T-helper 1 cell treated with Interleukin-12 subunit alpha and Interleukin-12 subunit beta and Interleukin-4 antibody, amounts not matched to agents 30 μg/mL and 1 μg/mL, for 36 hours (primary cell): ENCODE results near the gene UBXN2A.

Experiments
- H3K27ac Mint-ChIP-seq: one replicate; pipeline ENCODE4 v1.8.0; 2021; ENCODE audit warnings: mild to moderate bottlenecking, mixed read lengths
- H3K27me3 Mint-ChIP-seq: one replicate; pipeline ENCODE4 v1.8.0; 2021; ENCODE audit warnings: low read depth, mixed read lengths
- H3K36me3 Mint-ChIP-seq: one replicate; pipeline ENCODE4 v1.8.0; 2021; ENCODE audit warnings: low read depth, mixed read lengths
- H3K4me1 Mint-ChIP-seq: one replicate; pipeline ENCODE4 v1.8.0; 2021; ENCODE audit warnings: low read depth, mixed read lengths
- H3K4me3 Mint-ChIP-seq: one replicate; pipeline ENCODE4 v1.8.0; 2021; ENCODE audit warnings: mild to moderate bottlenecking, moderate library complexity, mixed read lengths
- H3K9me3 Mint-ChIP-seq: one replicate; pipeline ENCODE4 v1.8.0; 2021; ENCODE audit warnings: mixed read lengths

The UBXN2A gene

DNA sequence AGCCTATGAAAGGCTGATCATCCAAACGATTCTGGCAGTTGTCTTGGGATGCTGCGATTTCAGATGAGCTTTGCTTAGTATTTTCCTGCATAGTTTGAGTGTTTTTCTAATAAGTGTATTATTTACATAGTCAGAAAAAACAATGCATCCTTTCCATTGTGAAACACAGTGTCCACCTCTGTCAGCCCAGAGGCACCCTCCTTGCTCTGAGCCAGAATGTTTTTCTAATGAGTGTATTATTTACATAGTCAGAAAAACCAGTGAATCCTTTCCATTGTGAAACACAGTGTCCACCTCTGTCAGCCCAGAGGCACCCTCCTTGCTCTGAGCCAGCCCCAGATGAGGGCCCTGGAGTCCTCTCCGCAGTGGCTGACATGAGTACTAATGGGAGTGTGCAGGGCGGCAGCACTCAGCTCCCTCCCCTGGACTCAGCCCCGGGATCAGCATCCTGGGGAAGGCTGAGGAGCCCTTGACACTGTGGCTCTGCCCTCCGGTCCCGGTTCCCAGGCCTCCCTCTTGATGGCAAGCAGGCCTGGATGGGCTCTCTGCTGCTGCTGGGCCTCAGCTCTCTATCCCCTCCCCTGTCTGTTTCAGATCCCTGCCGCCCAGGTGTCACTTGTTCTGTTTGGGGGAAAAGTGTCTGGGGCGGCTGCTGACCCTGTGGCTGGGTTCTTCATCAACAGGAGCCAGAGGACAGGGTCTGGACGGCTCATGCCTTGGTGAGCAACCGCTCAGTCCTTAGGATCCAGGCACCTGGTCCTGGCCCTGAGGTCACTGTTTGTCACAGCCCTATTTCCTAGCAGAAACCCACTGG is 75.5 kb downstream of the UBXN2A start:
- Mint-ChIP-seq H3K9me3 (no peaks in the 10 kb centered on the region), H3K36me3 (no peaks in the 10 kb centered on the region), H3K27me3 (peaks cover 27% of the 10 kb centered on the region), H3K4me1 (peaks cover 3% of the 10 kb centered on the region), H3K27ac (no peak overlapping the region), H3K4me3 (no peak overlapping the region)

DNA sequence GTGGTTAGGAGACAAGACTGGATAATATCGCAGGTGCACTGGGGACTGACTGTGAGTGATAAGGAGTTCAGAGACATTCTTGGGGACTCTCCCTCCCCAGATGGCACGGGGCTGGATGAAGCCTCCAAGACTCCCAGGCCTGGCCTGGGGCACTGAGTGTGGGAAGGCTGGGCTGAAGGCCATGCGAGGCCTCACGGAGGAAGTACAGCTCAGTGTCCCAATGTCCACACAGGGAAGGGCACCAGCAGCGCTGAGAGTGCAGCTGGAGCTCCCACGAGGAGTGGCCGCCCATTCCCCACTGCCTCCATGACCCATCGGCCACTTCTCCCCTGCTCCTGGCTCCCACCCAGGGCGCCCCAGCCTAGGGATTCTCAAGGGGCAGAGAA is 76.1 kb downstream of the UBXN2A start:
- Mint-ChIP-seq H3K27me3 (peaks cover 21% of the 10 kb centered on the region), H3K27ac (no peak overlapping the region), H3K36me3 (no peaks in the 10 kb centered on the region), H3K9me3 (no peaks in the 10 kb centered on the region), H3K4me3 (no peak overlapping the region), H3K4me1 (peaks cover under 1% of the 10 kb centered on the region)

DNA sequence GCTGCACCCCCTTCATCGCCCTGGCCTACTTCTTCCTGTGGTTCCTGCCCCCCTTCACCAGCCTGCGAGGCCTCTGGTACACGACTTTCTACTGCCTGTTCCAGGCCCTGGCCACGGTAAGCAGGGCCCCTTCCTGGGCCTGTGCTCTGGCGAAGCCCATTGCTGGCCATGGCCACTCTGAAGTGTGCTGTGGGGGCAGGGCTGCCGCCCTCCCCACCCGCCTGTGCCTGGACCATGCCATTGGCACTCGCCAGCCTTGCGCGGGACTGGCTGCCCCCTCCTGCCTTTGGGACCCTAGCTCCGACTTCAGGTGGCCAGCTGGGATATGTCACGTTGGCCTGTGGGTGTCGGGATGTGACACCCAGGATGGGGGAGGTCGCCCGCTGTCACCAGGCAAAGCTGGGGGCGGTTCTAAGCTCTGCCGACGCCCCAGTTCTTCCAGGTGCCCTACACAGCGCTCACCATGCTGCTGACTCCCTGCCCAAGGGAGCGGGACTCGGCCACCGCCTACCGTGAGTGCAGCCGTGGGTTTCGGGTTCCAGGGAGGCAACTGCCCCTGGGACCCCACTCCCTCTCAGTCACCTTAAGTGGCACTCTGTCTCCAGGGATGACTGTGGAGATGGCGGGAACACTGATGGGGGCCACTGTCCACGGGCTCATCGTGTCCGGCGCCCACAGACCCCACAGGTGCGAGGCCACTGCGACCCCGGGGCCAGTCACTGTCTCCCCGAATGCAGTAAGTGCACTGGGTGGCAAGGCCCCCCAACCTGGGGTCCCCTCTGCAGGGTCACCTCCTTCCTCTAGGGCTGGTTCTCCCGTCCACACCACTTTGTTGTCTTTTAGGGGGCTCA is 76.8 kb downstream of the UBXN2A start:
- H3K27ac Mint-ChIP-seq, result no peak overlapping the region
- H3K27me3 Mint-ChIP-seq, result peaks cover 14% of the 10 kb centered on the region
- H3K4me3 Mint-ChIP-seq, result no peak overlapping the region
- H3K36me3 Mint-ChIP-seq, result no peaks in the 10 kb centered on the region
- no peaks in the 10 kb centered on the region for H3K4me1 Mint-ChIP-seq
- H3K9me3 Mint-ChIP-seq, result no peaks in the 10 kb centered on the region

DNA sequence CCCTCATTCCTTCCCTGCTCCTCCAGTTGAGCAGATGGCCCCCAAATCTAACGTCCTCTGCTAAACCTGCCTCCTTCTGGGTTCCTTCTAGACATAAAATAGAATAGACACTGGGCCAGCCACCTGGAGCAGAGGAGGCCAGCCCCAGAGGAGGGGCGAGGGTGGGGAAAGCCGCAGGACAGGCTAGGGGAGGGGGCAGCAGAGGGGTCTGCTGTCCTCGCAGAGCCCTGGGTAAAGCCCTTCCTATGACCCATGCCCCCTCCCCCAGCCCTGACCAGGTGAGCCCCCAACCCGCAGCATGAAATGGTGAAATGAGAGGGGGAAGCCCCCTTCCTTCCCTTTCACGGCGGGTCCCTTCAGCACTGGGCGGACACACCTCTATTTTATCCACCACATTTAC is 77.4 kb downstream of the UBXN2A start:
- no peaks in the 10 kb centered on the region for H3K36me3 Mint-ChIP-seq
- H3K9me3 Mint-ChIP-seq, result no peaks in the 10 kb centered on the region
- no peak overlapping the region for H3K27ac Mint-ChIP-seq
- H3K27me3 Mint-ChIP-seq, result peaks cover 8% of the 10 kb centered on the region
- no peak overlapping the region for H3K4me3 Mint-ChIP-seq
- no peaks in the 10 kb centered on the region for H3K4me1 Mint-ChIP-seq

DNA sequence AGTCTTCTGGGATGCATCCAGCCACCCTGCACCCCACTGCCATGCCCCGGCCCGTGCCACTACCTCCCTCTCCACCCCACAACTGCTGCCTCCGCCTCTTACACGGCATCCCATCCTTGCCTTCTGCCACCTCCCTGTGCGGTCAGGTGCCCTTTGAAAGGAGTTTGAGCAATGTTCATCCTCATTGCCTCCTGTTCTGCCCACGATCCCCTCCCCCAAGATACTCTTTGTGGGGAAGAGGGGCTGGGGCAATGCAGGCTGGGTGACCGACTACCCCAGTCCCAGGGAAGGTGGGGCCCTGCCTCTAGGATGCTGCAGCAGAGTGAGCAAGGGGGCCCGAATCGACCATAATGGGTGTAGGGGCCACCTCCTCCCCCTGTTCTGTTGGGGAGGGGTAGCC is 78.0 kb downstream of the UBXN2A start:
- peaks cover 4% of the 10 kb centered on the region for H3K27me3 Mint-ChIP-seq
- no peaks in the 10 kb centered on the region for H3K36me3 Mint-ChIP-seq
- H3K9me3 Mint-ChIP-seq, result no peaks in the 10 kb centered on the region
- no peak overlapping the region for H3K4me3 Mint-ChIP-seq
- no peak overlapping the region for H3K27ac Mint-ChIP-seq
- H3K4me1 Mint-ChIP-seq, result no peaks in the 10 kb centered on the region

DNA sequence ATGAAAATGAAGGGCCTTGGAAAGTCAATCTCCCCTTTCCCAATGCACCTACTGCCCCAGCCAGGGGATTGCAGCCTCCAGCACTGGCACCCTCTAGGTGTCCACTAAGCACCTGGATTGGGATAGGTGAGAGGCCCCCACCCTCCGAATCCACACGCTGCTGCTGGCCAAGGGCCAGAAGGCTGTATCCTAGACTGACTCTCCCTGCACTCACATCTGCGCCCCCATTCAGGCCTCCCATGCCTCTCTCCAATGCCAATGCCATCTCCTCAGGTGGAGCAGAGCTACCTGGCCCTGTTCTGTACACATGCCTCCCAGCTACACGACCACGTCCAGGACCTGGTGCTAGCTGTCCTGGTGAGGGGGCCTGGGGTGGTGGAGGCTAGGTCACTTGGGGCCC is 79.5 kb downstream of the UBXN2A start:
- H3K27ac Mint-ChIP-seq, result no peak overlapping the region

DNA sequence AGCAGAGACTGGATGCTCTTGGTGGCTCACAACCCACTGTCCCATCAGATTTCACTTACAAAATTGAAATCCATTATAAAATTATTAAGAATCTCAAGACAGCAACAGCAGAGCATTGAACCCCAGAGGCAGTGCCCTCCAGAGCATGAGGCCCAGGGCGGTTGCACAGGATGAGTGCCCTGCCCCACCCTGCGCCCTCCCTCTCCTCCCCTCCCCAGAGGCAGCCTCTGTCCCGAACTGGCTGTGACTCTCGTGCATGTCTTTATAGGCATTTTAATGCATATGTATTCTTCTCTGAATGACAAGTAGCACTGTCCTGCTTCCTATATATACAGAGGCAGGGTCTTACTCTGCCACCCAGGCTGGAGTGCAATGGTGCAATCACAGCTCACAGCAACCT is 80.0 kb downstream of the UBXN2A start:
- no peaks in the 10 kb centered on the region for H3K27me3 Mint-ChIP-seq
- no peaks in the 10 kb centered on the region for H3K9me3 Mint-ChIP-seq
- H3K4me1 Mint-ChIP-seq, result no peaks in the 10 kb centered on the region
- H3K4me3 Mint-ChIP-seq, result no peak overlapping the region
- no peak overlapping the region for H3K27ac Mint-ChIP-seq
- H3K36me3 Mint-ChIP-seq, result peaks cover 1% of the 10 kb centered on the region

More for the DNA sequence above, 79.5 kb downstream of the UBXN2A start:
- no peak overlapping the region for H3K4me3 Mint-ChIP-seq
- H3K9me3 Mint-ChIP-seq, result no peaks in the 10 kb centered on the region
- H3K36me3 Mint-ChIP-seq, result peaks cover 1% of the 10 kb centered on the region
- H3K4me1 Mint-ChIP-seq, result no peaks in the 10 kb centered on the region
- H3K27me3 Mint-ChIP-seq, result no peaks in the 10 kb centered on the region

DNA sequence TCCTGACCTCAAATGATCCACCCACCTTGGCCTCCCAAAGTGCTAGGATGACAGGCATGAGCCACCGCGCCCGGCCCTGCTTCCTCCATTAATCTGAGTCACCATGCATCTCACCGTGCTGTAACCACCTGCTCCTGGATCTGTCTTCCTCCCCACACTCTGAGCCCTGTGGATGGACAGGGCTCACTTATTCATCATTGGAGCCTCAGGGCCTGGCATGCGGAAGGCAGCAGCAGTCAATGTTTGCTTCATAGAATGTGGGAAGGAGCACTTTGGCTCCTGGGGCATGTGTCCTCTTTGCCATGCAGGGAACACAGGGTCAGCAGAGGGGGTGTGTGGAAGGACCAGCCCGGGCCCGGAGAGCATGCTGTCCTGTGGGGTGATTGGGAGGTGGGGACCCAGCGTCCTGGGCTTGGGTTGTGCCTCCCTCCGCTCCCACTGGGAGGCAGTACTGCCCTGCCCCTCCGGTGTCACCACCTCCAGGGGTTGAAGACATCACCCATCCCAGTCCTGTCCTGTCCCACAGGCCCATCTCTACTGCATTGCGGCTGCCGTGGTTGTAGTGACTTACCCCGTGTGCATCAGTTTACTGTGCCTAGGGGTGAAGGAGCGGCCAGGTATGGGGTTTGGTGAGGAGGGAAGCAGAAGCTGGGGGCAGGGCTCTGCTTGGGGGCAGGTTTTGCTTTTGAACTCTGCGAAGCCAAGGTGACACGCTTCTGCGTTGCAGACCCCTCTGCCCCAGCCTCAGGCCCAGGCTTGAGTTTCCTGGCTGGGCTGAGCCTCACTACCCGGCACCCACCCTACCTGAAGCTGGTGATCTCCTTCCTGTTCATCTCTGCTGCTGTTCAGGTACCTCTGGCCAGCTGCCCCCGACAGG is 81.1 kb downstream of the UBXN2A start:
- H3K27ac Mint-ChIP-seq, result no peak overlapping the region
- H3K36me3 Mint-ChIP-seq, result peaks cover 1% of the 10 kb centered on the region
- H3K27me3 Mint-ChIP-seq, result no peaks in the 10 kb centered on the region
- H3K9me3 Mint-ChIP-seq, result no peaks in the 10 kb centered on the region
- H3K4me1 Mint-ChIP-seq, result no peaks in the 10 kb centered on the region
- H3K4me3 Mint-ChIP-seq, result no peak overlapping the region

DNA sequence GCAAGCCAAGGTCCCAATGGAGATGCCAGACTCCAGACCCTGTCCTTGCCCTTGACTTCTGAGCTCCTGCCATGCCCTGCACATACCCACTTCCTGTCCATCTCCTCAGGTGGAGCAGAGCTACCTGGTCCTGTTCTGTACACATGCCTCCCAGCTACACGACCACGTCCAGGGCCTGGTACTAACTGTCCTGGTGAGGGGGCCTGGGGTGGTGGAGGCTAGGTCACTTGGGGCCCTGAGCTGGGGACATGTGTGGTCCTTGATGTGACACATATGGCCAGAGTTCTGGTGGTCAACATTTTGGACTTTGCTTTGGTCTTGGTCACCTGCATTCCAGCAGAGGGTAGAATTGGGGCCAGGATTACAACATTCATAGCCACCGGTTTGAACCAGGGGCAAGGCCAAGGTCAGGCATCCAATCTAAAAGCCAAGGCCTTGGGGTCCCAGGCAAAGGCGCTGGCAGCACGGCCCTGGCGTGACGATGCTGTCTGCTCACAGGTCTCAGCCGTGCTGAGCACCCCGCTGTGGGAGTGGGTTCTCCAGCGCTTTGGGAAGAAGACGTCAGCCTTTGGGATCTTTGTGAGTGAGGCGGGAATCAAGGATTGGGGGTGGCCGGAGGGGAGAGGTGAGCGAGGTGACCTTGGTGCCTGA is 82.2 kb downstream of the UBXN2A start:
- Mint-ChIP-seq H3K9me3 (no peaks in the 10 kb centered on the region), H3K27ac (no peak overlapping the region), H3K4me1 (no peaks in the 10 kb centered on the region), H3K27me3 (no peaks in the 10 kb centered on the region), H3K36me3 (peaks cover 1% of the 10 kb centered on the region), H3K4me3 (no peak overlapping the region)

DNA sequence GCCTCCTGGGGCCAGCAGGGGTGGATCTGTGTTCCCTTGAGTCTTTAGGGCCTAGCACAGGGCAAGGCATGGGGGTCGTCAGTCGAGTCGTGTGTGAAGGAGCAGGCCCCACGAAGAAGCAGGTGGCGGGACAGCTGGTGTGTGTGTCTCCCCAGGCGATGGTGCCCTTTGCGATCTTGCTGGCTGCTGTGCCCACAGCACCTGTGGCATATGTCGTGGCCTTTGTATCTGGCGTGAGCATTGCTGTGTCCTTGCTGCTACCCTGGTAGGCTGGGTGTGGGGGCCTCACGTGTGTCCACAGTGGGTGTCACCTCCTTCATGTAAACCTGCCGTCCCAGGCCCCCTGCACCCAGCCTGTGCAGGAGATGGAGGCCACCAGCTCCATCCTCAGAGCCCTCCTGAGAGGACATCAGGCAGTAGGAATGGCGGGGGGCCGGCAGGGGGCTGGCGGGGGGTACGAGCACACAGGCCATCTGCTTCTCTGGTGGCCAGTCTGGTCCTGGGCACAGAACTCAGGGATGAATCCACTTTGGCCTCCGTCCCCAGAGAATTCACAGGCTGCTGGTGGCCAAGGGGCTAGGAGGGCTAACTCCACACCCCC is 82.8 kb downstream of the UBXN2A start:
- H3K36me3 Mint-ChIP-seq, result peaks cover 1% of the 10 kb centered on the region
- no peak overlapping the region for H3K4me3 Mint-ChIP-seq
- no peaks in the 10 kb centered on the region for H3K27me3 Mint-ChIP-seq
- no peaks in the 10 kb centered on the region for H3K9me3 Mint-ChIP-seq
- no peaks in the 10 kb centered on the region for H3K4me1 Mint-ChIP-seq
- no peak overlapping the region for H3K27ac Mint-ChIP-seq

DNA sequence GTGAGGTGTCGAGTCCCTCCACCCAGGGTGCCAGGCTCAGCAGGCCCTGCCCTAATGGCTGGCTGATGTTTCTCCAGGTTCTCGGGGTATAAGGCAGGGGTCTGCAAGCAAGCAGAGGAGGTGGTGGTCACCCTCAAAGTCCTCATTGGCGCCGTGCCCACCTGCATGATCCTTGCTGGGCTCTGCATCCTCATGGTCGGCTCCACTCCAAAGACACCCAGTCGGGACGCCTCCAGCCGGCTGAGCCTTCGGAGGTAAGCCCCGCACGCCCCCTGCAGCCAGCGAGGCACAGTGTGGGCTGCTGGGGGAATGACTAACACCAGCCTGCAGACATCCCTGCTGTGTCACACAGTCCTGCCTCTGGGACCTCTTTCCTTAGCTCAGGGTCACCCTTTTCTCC is 83.8 kb downstream of the UBXN2A start:
- Mint-ChIP-seq H3K27ac (no peak overlapping the region), H3K4me1 (no peaks in the 10 kb centered on the region), H3K36me3 (peaks cover 1% of the 10 kb centered on the region), H3K9me3 (no peaks in the 10 kb centered on the region), H3K27me3 (no peaks in the 10 kb centered on the region), H3K4me3 (no peak overlapping the region)

DNA sequence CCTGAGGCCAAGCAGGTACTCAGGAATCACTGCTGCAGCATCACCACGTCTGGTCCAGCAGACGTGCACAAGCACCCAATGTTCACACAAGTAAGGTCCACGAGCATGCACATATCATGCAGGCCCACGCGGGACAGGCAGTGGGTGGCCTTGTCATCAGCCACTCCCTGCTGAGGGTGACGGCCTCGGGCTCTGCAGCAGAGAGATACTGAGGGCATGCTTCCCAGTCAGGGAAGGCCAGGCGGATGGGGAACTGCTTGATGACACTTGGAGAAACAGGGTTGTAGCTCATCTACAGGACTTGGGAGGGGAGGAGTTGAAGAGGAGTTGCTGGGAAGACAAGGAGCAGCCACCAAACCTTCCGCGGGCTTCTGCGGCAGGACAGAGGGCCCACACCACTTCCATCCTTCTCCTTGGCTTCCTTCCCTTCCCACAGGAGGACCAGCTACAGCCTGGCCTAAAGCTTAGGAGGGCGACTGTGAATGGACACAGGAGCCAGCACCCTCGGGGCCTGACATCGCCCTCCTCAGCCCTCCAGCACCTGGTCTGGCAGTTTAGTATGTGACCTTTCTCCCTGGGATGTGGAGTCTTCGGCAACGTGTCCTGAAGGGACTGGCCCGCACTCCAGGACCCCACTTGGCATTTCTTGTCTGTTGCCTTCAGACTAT is 84.9 kb downstream of the UBXN2A start:
- Mint-ChIP-seq H3K36me3 (peaks cover 7% of the 10 kb centered on the region), H3K4me3 (no peak overlapping the region), H3K27ac (no peak overlapping the region), H3K4me1 (no peaks in the 10 kb centered on the region), H3K9me3 (no peaks in the 10 kb centered on the region), H3K27me3 (no peaks in the 10 kb centered on the region)

DNA sequence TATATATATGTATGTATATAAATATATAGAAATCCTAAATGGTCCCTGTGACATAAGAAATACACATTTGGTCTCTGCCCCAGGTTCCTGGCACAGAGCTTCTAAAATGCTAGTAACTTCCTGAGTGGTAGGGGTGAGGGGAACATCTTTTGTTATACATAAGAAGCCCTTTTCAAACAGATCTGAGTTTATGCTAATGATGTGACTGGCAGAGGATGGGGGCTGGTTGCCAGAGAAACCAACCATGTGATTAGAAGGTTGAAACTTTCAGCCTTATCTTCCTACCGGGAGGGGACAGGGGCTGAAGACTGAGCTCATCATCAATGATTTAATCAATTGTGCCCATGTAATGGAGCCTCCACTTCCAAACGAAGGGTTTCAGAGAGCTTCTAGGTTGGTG is 86.0 kb downstream of the UBXN2A start:
- no peak overlapping the region for H3K4me3 Mint-ChIP-seq
- H3K9me3 Mint-ChIP-seq, result no peaks in the 10 kb centered on the region
- H3K36me3 Mint-ChIP-seq, result peaks cover 14% of the 10 kb centered on the region
- H3K27ac Mint-ChIP-seq, result no peak overlapping the region
- H3K4me1 Mint-ChIP-seq, result no peaks in the 10 kb centered on the region
- H3K27me3 Mint-ChIP-seq, result no peaks in the 10 kb centered on the region
